ENCODE measurements around the gene ATG9B. TPM values are rescaled to one million over a fixed set of nuclear protein-coding genes. Genes with fewer than 3 reads are reported as not detected.

ATG9B gene
- total and polyA plus RNA-seq, 2 donors (not counting 3 experiments of a cell fraction or from before 2014, with no cell fraction given), result 0.04 TPM; not detected in 1

- Histone ChIP-seq H3K36me3 (ENCODE audit: control insufficient read depth in 2 of 2, extremely low read depth in 1 of 2, insufficient read depth in 2 of 2, low read length in 2 of 2) (no peaks in the 10 kb centered on the region), H3K4me2 (ENCODE audit: insufficient read depth, low read length) (no peak within 1 kb of the TSS), H3K9me1 (replicated peaks; ENCODE audit: control insufficient read depth, extremely low read depth, insufficient read depth, low read length) (no peaks in the 10 kb centered on the region), H3K4me3 (replicated peaks in 1 of 3; ENCODE audit: insufficient read depth in 1 of 3, low read depth in 1 of 3, low read length in 3 of 3) (no peak within 1 kb of the TSS), H3K4me1 (ENCODE audit: control insufficient read depth, extremely low read depth, insufficient read depth, low read length) (peaks cover 10% of the 10 kb centered on the region), H3K27ac (ENCODE audit: insufficient read depth, low read depth, low read length) (no peak within 1 kb of the TSS), H3K79me2 (ENCODE audit: control insufficient read depth, insufficient read depth, low read length) (no peaks in the 10 kb centered on the region), H3K9me3 (replicated peaks; ENCODE audit: control insufficient read depth, insufficient read depth, low read length) (no peaks in the 10 kb centered on the region), H3K27me3 (ENCODE audit: control insufficient read depth in 2 of 2, insufficient read depth in 2 of 2, low read length in 2 of 2) (peaks cover 44 to 53% of the 10 kb centered on the region in 2 experiments), H2AFZ (ENCODE audit: low read depth, low read length) (no peak within 1 kb of the TSS), H3K9ac (replicated peaks; ENCODE audit: extremely low read depth, insufficient read depth, low read length) (no peak within 1 kb of the TSS), H4K20me1 (replicated peaks; ENCODE audit: control insufficient read depth, extremely low read depth, insufficient read depth, low read length) (no peaks in the 10 kb centered on the region)
- ChIA-PET POLR2A (no interaction called here), CTCF (interaction anchor here (0.6 to 2.8 kb wide), 8 partner anchors 8 to 1206 kb away, joined by 3 to 19 read pairs (median 4); no protein-coding TSS in a partner anchor)
- BruUV-seq (replicated peaks), result no TSS peak
- TF ChIP-seq EZH2 (IDR thresholded peaks at IDR 0.05; ENCODE audit: borderline replicate concordance, low read depth, low read length, severe bottlenecking) (peak; percentile 95), CTCF (IDR thresholded peaks at IDR 0.05; ENCODE audit: extremely low read depth in 1 of 2, insufficient read depth in 1 of 2, low read depth in 1 of 2, low read length in 2 of 2) (no peak)
- DNase-seq (ENCODE audit: low read depth, low spot score) (no peak), FAIRE-seq (no peak)
- dilution Hi-C loops (cut with MboI; ENCODE audit: extremely low pct_ligation_motif_present, low sequenced_read_pairs) (no loop called here), intact Hi-C loops (cut with micrococcal nuclease) (no loop called here)
Observed at GRCh38 chr7:150978126-150978789, 46.0 kb downstream of the ATG9B start, which contains the start of gene KCNH2. Gene KCNH2, minus strand, starts transcription at chr7:150978321. Its CDS starts 408 bp downstream, at chr7:150977913.

GRCh38 chr7:150977382-150978125 is 46.7 kb downstream of the ATG9B start:
- Histone ChIP-seq H3K27ac (ENCODE audit: insufficient read depth, low read depth, low read length) (no peak overlapping the region), H3K79me2 (ENCODE audit: control insufficient read depth, insufficient read depth, low read length) (no peaks in the 10 kb centered on the region), H2AFZ (ENCODE audit: low read depth, low read length) (no peak overlapping the region), H4K20me1 (replicated peaks; ENCODE audit: control insufficient read depth, extremely low read depth, insufficient read depth, low read length) (no peaks in the 10 kb centered on the region), H3K4me1 (ENCODE audit: control insufficient read depth, extremely low read depth, insufficient read depth, low read length) (peaks cover 10% of the 10 kb centered on the region), H3K9me3 (replicated peaks; ENCODE audit: control insufficient read depth, insufficient read depth, low read length) (no peaks in the 10 kb centered on the region), H3K9ac (replicated peaks; ENCODE audit: extremely low read depth, insufficient read depth, low read length) (no peak overlapping the region), H3K4me2 (ENCODE audit: insufficient read depth, low read length) (no peak overlapping the region), H3K36me3 (ENCODE audit: control insufficient read depth in 2 of 2, extremely low read depth in 1 of 2, insufficient read depth in 2 of 2, low read length in 2 of 2) (no peaks in the 10 kb centered on the region), H3K4me3 (replicated peaks in 1 of 3; ENCODE audit: insufficient read depth in 1 of 3, low read depth in 1 of 3, low read length in 3 of 3) (no peak overlapping the region), H3K9me1 (replicated peaks; ENCODE audit: control insufficient read depth, extremely low read depth, insufficient read depth, low read length) (no peaks in the 10 kb centered on the region), H3K27me3 (ENCODE audit: control insufficient read depth in 2 of 2, insufficient read depth in 2 of 2, low read length in 2 of 2) (peaks cover 41 to 48% of the 10 kb centered on the region in 2 experiments)
- DNase-seq (ENCODE audit: low read depth, low spot score) (no peak), FAIRE-seq (no peak)
- no TSS peak for BruUV-seq (replicated peaks)
- ChIA-PET CTCF (interaction anchor here (1.3 kb wide), 1 partner anchor 8 kb away, joined by 7 read pairs; no protein-coding TSS in a partner anchor), POLR2A (no interaction called here)
- TF ChIP-seq EZH2 (IDR thresholded peaks at IDR 0.05; ENCODE audit: borderline replicate concordance, low read depth, low read length, severe bottlenecking), result peak; percentile 58
- no peak for TF ChIP-seq POLR2AphosphoS5 (IDR thresholded peaks at IDR 0.05; ENCODE audit: insufficient read depth, low read depth, low read length)
- intact Hi-C loops (cut with micrococcal nuclease), result no loop called here
- dilution Hi-C loops (cut with MboI; ENCODE audit: extremely low pct_ligation_motif_present, low sequenced_read_pairs), result no loop called here
